OCI-LY1 (cell line): ENCODE measurements around the gene KLHL33.

ENCODE experiments used
- H2AFZ ChIP-seq: fragments of 200-600 bp; sonication (generic), shearing (Covaris generic); 2 replicates; pipeline ENCODE4 v1.6.0; 2014; ENCODE audit warnings: antibody characterized with exemption, mild to moderate bottlenecking, low read length
- H3F3A ChIP-seq: fragments of 200-600 bp; sonication (generic), shearing (Covaris generic); 2 replicates; pipeline ENCODE4 v1.6.0; 2014; ENCODE audit warnings: mild to moderate bottlenecking, antibody characterized with exemption, low read length, moderate library complexity; ENCODE audit not compliant: insufficient read depth
- H3K27ac ChIP-seq: fragments of 200-600 bp; sonication (generic); 2 replicates; pipeline ENCODE4 v1.5.1; 2014; ENCODE audit warnings: low read length, mixed run types, mild to moderate bottlenecking, low read depth; ENCODE audit not compliant: poor library complexity, severe bottlenecking
- H3K27me3 ChIP-seq: fragments of 200-600 bp; sonication (generic); 2 replicates; pipeline ENCODE4 v1.6.0; 2014; ENCODE audit warnings: antibody characterized with exemption, mild to moderate bottlenecking, low read length, moderate library complexity; ENCODE audit not compliant: insufficient read depth
- H3K36me3 ChIP-seq: fragments of 200-600 bp; sonication (generic); 2 replicates; pipeline ENCODE4 v1.6.1; 2014; ENCODE audit warnings: mild to moderate bottlenecking, antibody characterized with exemption, low read length, moderate library complexity, mixed read lengths; ENCODE audit not compliant: insufficient read depth
- H3K4me1 ChIP-seq: fragments of 200-600 bp; sonication (generic); 2 replicates; pipeline ENCODE4 v1.5.1; 2014; ENCODE audit warnings: mild to moderate bottlenecking, low read length, moderate library complexity; ENCODE audit not compliant: insufficient read depth, severe bottlenecking
- H3K4me2 ChIP-seq: fragments of 200-600 bp; sonication (generic), shearing (Covaris generic); 2 replicates; pipeline ENCODE4 v1.6.1; 2014; ENCODE audit warnings: low read length
- H3K4me3 ChIP-seq: fragments of 200-600 bp; sonication (generic); 2 replicates; pipeline ENCODE4 v1.5.1; 2014; ENCODE audit warnings: low read length, low read depth, mild to moderate bottlenecking, mixed read lengths; ENCODE audit not compliant: poor library complexity, severe bottlenecking
- H3K79me2 ChIP-seq: fragments of 200-600 bp; shearing (Covaris generic); 2 replicates; pipeline ENCODE4 v1.6.1; 2016; ENCODE audit warnings: mixed run types, low read length, mixed read lengths; ENCODE audit not compliant: insufficient read depth
- H3K9ac ChIP-seq: fragments of 200-600 bp; sonication (generic), shearing (Covaris generic); 2 replicates; pipeline ENCODE4 v1.6.1; 2014; ENCODE audit warnings: mild to moderate bottlenecking, low read length, mixed read lengths
- H3K9me2 ChIP-seq: fragments of 200-600 bp; sonication (generic), shearing (Covaris generic); 2 replicates; pipeline ENCODE4 v1.6.1; 2014; ENCODE audit warnings: low read depth, mild to moderate bottlenecking, low read length, mixed read lengths
- H3K9me3 ChIP-seq: fragments of 200-600 bp; shearing (Covaris generic); 2 replicates; pipeline ENCODE4 v1.6.1; 2014; ENCODE audit warnings: low read length, mixed read lengths
- H4K20me1 ChIP-seq: fragments of 200-600 bp; sonication (generic), shearing (Covaris generic); 2 replicates; pipeline ENCODE4 v1.6.0; 2016; ENCODE audit warnings: mild to moderate bottlenecking, low read length; ENCODE audit not compliant: insufficient read depth
- CTCF ChIP-seq: fragments of 200-600 bp; sonication (generic), shearing (Covaris generic); IDR thresholded peaks from 2 replicates; pipeline ENCODE4 v1.5.1; 2017; ENCODE audit warnings: mild to moderate bottlenecking, antibody characterized with exemption, low read length, moderate library complexity, mixed read lengths
- EZH2 ChIP-seq: fragments of 200-600 bp; sonication (generic), shearing (Covaris generic); IDR thresholded peaks from 2 replicates; pipeline ENCODE4 v1.8.0; 2017; ENCODE audit warnings: borderline replicate concordance, mixed run types, mild to moderate bottlenecking, antibody characterized with exemption, low read length, moderate library complexity, mixed read lengths

KLHL33 gene

DNA sequence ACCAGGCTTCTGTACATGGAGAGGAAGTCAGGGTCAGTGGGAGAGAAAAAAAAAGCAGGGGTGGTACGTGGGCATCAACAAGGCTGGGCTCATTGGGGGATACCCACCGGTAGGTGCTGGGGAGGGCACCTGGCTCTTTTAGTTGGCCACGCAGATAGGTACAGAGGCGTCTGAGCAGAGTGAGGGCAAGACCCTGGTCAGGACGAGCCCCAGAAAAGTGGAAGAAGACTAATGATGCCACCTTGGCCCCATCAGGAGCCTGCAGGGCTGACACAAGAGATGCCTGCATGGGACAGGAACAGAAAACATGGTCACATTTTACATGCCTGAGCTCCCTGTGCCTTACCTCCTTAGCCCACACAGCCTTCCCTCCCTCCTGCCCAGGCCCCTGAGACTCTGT, 52.3 kb downstream of the KLHL33 start:
- Histone ChIP-seq H3K79me2 (no peaks in the 10 kb centered on the region), H2AFZ (no peak overlapping the region), H4K20me1 (no peaks in the 10 kb centered on the region), H3K4me1 (no peaks in the 10 kb centered on the region), H3F3A (no peaks in the 10 kb centered on the region), H3K9me2 (no peaks in the 10 kb centered on the region), H3K36me3 (peaks cover 82% of the 10 kb centered on the region), H3K27ac (no peak overlapping the region), H3K4me2 (no peak overlapping the region), H3K9ac (no peak overlapping the region), H3K27me3 (no peaks in the 10 kb centered on the region), H3K4me3 (no peak overlapping the region), H3K9me3 (no peaks in the 10 kb centered on the region)
- TF ChIP-seq CTCF (no peak), EZH2 (no peak)

GRCh38 chr14:20383032-20383431, 52.9 kb downstream of the KLHL33 start:
- H3K9ac ChIP-seq: no peak overlapping the region
- peaks cover 82% of the 10 kb centered on the region for H3K36me3 ChIP-seq
- H4K20me1 ChIP-seq: no peaks in the 10 kb centered on the region
- H3F3A ChIP-seq: no peaks in the 10 kb centered on the region
- no peaks in the 10 kb centered on the region for H3K27me3 ChIP-seq
- H3K9me2 ChIP-seq: no peaks in the 10 kb centered on the region
- no peaks in the 10 kb centered on the region for H3K9me3 ChIP-seq
- H3K79me2 ChIP-seq: no peaks in the 10 kb centered on the region
- H3K27ac ChIP-seq: no peak overlapping the region
- no peaks in the 10 kb centered on the region for H3K4me1 ChIP-seq
- H3K4me2 ChIP-seq: no peak overlapping the region
- TF ChIP-seq CTCF (no peak), EZH2 (no peak)
- H3K4me3 ChIP-seq: no peak overlapping the region
- no peak overlapping the region for H2AFZ ChIP-seq

DNA sequence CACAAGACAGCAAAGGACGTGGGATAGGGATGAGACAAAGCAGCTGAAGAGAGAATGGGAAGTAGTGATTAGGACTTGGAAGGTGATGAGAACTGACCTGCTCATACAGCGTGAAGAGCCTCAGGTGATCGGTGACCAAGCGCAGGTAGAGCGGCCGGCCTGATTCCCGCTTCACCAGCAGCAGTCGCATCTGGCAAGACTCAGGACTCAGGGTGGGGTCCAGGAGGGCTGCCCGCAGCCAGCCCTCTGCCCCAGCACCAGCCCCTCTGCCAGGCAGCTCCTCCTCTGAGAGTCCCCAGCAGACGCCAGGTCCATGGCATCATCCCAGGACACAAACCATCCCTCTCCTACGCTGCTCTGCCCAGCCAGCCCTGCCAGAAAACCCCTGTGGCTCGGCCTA, 53.4 kb downstream of the KLHL33 start:
- H3K9me2 ChIP-seq: no peaks in the 10 kb centered on the region
- H3K9me3 ChIP-seq: no peaks in the 10 kb centered on the region
- no peaks in the 10 kb centered on the region for H3K79me2 ChIP-seq
- no peaks in the 10 kb centered on the region for H4K20me1 ChIP-seq
- no peaks in the 10 kb centered on the region for H3F3A ChIP-seq
- H3K36me3 ChIP-seq: peaks cover 77% of the 10 kb centered on the region
- no peak overlapping the region for H2AFZ ChIP-seq
- H3K4me2 ChIP-seq: no peak overlapping the region
- H3K4me3 ChIP-seq: no peak overlapping the region
- TF ChIP-seq CTCF: no peak
- no peak for TF ChIP-seq EZH2
- no peaks in the 10 kb centered on the region for H3K4me1 ChIP-seq
- no peak overlapping the region for H3K27ac ChIP-seq
- H3K9ac ChIP-seq: no peak overlapping the region
- no peaks in the 10 kb centered on the region for H3K27me3 ChIP-seq
